Measurements from ENCODE around the gene MYO3B. TPM values are rescaled to one million over a fixed set of nuclear protein-coding genes. Genes with fewer than 3 reads are reported as not detected.
"Not testable (repeated sequence)": the region's sequence is repeated elsewhere in the genome, so short reads cannot be mapped to it uniquely, and the experiment has no call there.

MYO3B gene
- total RNA-seq, 2 donors from 2014 or later, result 0.26 to 0.79 TPM

GRCh38 chr2:170340693-170341068 lies 162.7 kb downstream of the MYO3B start:
- Mint-ChIP-seq H3K4me3 (no peak overlapping the region), H3K27ac (no peak overlapping the region), H3K9me3 (no peaks in the 10 kb centered on the region), H3K36me3 (ENCODE audit: low read depth) (no peaks in the 10 kb centered on the region), H3K27me3 (peaks cover 5% of the 10 kb centered on the region), H3K4me1 (no peaks in the 10 kb centered on the region)
- peak; percentile 63 for ATAC-seq (replicated peaks)

GRCh38 chr2:170341684-170342623 lies 164.0 kb downstream of the MYO3B start:
- Mint-ChIP-seq H3K9me3 (no peaks in the 10 kb centered on the region), H3K4me3 (no peak overlapping the region), H3K36me3 (ENCODE audit: low read depth) (no peaks in the 10 kb centered on the region), H3K4me1 (no peaks in the 10 kb centered on the region), H3K27ac (no peak overlapping the region), H3K27me3 (no peaks in the 10 kb centered on the region)
- ATAC-seq (replicated peaks), result no peak

GRCh38 chr2:170344663-170345346 lies 166.9 kb downstream of the MYO3B start:
- Mint-ChIP-seq H3K36me3 (ENCODE audit: low read depth) (no peaks in the 10 kb centered on the region), H3K27me3 (peaks cover 7% of the 10 kb centered on the region), H3K4me1 (no peaks in the 10 kb centered on the region), H3K27ac (no peak overlapping the region), H3K4me3 (no peak overlapping the region), H3K9me3 (no peaks in the 10 kb centered on the region)
- ATAC-seq (replicated peaks), result no peak

GRCh38 chr2:170345607-170346006 lies 167.7 kb downstream of the MYO3B start:
- Mint-ChIP-seq H3K27me3 (peaks cover 7% of the 10 kb centered on the region), H3K36me3 (ENCODE audit: low read depth) (no peaks in the 10 kb centered on the region), H3K9me3 (no peaks in the 10 kb centered on the region), H3K4me1 (no peaks in the 10 kb centered on the region), H3K27ac (no peak overlapping the region), H3K4me3 (no peak overlapping the region)
- ATAC-seq (replicated peaks), result no peak

- not testable (repeated sequence) for H3K36me3 Mint-ChIP-seq (ENCODE audit: low read depth); H3K27ac Mint-ChIP-seq; H3K4me1 Mint-ChIP-seq; ATAC-seq (replicated peaks); H3K4me3 Mint-ChIP-seq; H3K9me3 Mint-ChIP-seq
- H3K27me3 Mint-ChIP-seq, result peaks cover 10% of the 10 kb centered on the region
These were observed 171.3 kb downstream of the MYO3B start for GRCh38 chr2:170349269-170349668.

GRCh38 chr2:170350929-170351826 lies 173.2 kb downstream of the MYO3B start:
- Mint-ChIP-seq H3K36me3 (ENCODE audit: low read depth) (no peaks in the 10 kb centered on the region), H3K27ac (no peak overlapping the region), H3K4me1 (peaks cover 8% of the 10 kb centered on the region), H3K9me3 (no peaks in the 10 kb centered on the region), H3K27me3 (peaks cover 10% of the 10 kb centered on the region), H3K4me3 (no peak overlapping the region)
- ATAC-seq (replicated peaks), result no peak

GRCh38 chr2:170353723-170354122 lies 175.8 kb downstream of the MYO3B start:
- no peaks in the 10 kb centered on the region for H3K9me3 Mint-ChIP-seq
- H3K4me1 Mint-ChIP-seq, result peaks cover 8% of the 10 kb centered on the region
- H3K27me3 Mint-ChIP-seq, result peaks cover 8% of the 10 kb centered on the region
- no peak overlapping the region for H3K27ac Mint-ChIP-seq
- ATAC-seq (replicated peaks), result no peak
- H3K36me3 Mint-ChIP-seq (ENCODE audit: low read depth), result no peaks in the 10 kb centered on the region
- H3K4me3 Mint-ChIP-seq, result no peak overlapping the region

- no peaks in the 10 kb centered on the region for H3K36me3 Mint-ChIP-seq (ENCODE audit: low read depth)
- peaks cover 8% of the 10 kb centered on the region for H3K4me1 Mint-ChIP-seq
- no peak overlapping the region for H3K4me3 Mint-ChIP-seq
- H3K27ac Mint-ChIP-seq, result no peak overlapping the region
- peaks cover 3% of the 10 kb centered on the region for H3K27me3 Mint-ChIP-seq
- H3K9me3 Mint-ChIP-seq, result no peaks in the 10 kb centered on the region
- no peak for ATAC-seq (replicated peaks)
These were observed 176.4 kb downstream of the MYO3B start for GRCh38 chr2:170354388-170354787.

GRCh38 chr2:170354855-170355780 lies 177.2 kb downstream of the MYO3B start:
- ATAC-seq (replicated peaks), result no peak
- Mint-ChIP-seq H3K4me3 (no peak overlapping the region), H3K27ac (no peak overlapping the region), H3K36me3 (ENCODE audit: low read depth) (no peaks in the 10 kb centered on the region), H3K27me3 (peaks cover 7% of the 10 kb centered on the region), H3K4me1 (peaks cover 8% of the 10 kb centered on the region), H3K9me3 (no peaks in the 10 kb centered on the region)

GRCh38 chr2:170359466-170359865 lies 181.5 kb downstream of the MYO3B start:
- H3K4me3 Mint-ChIP-seq, result no peak overlapping the region
- H3K9me3 Mint-ChIP-seq, result no peaks in the 10 kb centered on the region
- H3K27ac Mint-ChIP-seq, result no peak overlapping the region
- H3K27me3 Mint-ChIP-seq, result peaks cover 4% of the 10 kb centered on the region
- H3K4me1 Mint-ChIP-seq, result peaks cover 21% of the 10 kb centered on the region
- no peak for ATAC-seq (replicated peaks)
- no peaks in the 10 kb centered on the region for H3K36me3 Mint-ChIP-seq (ENCODE audit: low read depth)

- no peak for ATAC-seq (replicated peaks)
- Mint-ChIP-seq H3K36me3 (ENCODE audit: low read depth) (no peaks in the 10 kb centered on the region), H3K27ac (no peak overlapping the region), H3K9me3 (no peaks in the 10 kb centered on the region), H3K27me3 (peaks cover 13% of the 10 kb centered on the region), H3K4me1 (peaks cover 14% of the 10 kb centered on the region), H3K4me3 (no peak overlapping the region)
These were observed 182.7 kb downstream of the MYO3B start for GRCh38 chr2:170360546-170361089.

- Mint-ChIP-seq H3K4me1 (peaks cover 14% of the 10 kb centered on the region), H3K36me3 (ENCODE audit: low read depth) (no peaks in the 10 kb centered on the region), H3K4me3 (peak overlapping the region; percentile 49), H3K9me3 (no peaks in the 10 kb centered on the region), H3K27me3 (peaks cover 17% of the 10 kb centered on the region), H3K27ac (peak overlapping the region; percentile 48)
- ATAC-seq (replicated peaks), result peak; percentile 54
These were observed 183.4 kb downstream of the MYO3B start for GRCh38 chr2:170361090-170361936.
